HepG2 (cell line): ENCODE results near the gene PDE6C.
A peak's percentile ranks its signal among the peaks of the same experiment; 100 is the strongest.

Source experiments
- ATF2 ChIP-seq: sonication (generic); formaldehyde crosslinking; IDR thresholded peaks from 2 replicates; pipeline ENCODE4 v1.4.0; 2020; ENCODE audit warnings: missing genetic modification reagents
- CTCF ChIP-seq: sonication (generic); formaldehyde crosslinking; IDR thresholded peaks from 2 replicates; pipeline ENCODE4 v1.5.0; 2020; ENCODE audit warnings: mild to moderate bottlenecking, missing genetic modification reagents, moderate library complexity
- KDM1A ChIP-seq: IDR thresholded peaks from 2 replicates; pipeline ENCODE4 v1.6.1; 2016; ENCODE audit warnings: missing compliant biosample characterization
- LCORL ChIP-seq, 2 experiments: fragments of 450-650 bp in 1 of 2; sonication (generic) in 1 of 2; formaldehyde crosslinking in 1 of 2; IDR thresholded peaks; 2 replicates each; pipeline versions ENCODE4 v1.5.0 to v1.6.1; 2017 to 2020; ENCODE audit warnings: antibody characterized with exemption in 1 of 2, missing genetic modification reagents in 1 of 2
- POLR2A ChIP-seq, 2 experiments: IDR thresholded peaks; 2 replicates each; pipeline ENCODE4 v1.6.1; 2011; ENCODE audit warnings: low read depth in 2 of 2, low read length in 2 of 2, mild to moderate bottlenecking in 1 of 2, moderate library complexity in 1 of 2; ENCODE audit not compliant: insufficient read depth in 1 of 2
- PRPF4 ChIP-seq: fragments of 200-400 bp; formaldehyde crosslinking; IDR thresholded peaks from 2 replicates; pipeline ENCODE4 v1.6.1; 2016; ENCODE audit warnings: low read length, low read depth; ENCODE audit not compliant: poor library complexity, severe bottlenecking
- RFX5 ChIP-seq: IDR thresholded peaks from 2 replicates; pipeline ENCODE4 v1.6.1; 2011; ENCODE audit warnings: low read depth, low read length, improper control_type of control experiment
- ZBED4 ChIP-seq: sonication (generic); formaldehyde crosslinking; IDR thresholded peaks from 2 replicates; pipeline ENCODE4 v1.4.0; 2020; ENCODE audit warnings: missing genetic modification reagents, borderline replicate concordance
- ZNF589 ChIP-seq: sonication (generic); formaldehyde crosslinking; conservative IDR thresholded peaks from 2 replicates; pipeline ENCODE4 v1.8.0; 2022; ENCODE audit warnings: mild to moderate bottlenecking, moderate library complexity, missing genetic modification reagents
- ZNF639 ChIP-seq: conservative IDR thresholded peaks from 2 replicates; pipeline ENCODE4 v1.6.1; 2018; ENCODE audit warnings: missing genetic modification reagents
- ZNF782 ChIP-seq: sonication (generic); formaldehyde crosslinking; IDR thresholded peaks from 2 replicates; pipeline ENCODE4 v1.4.0; 2020; ENCODE audit warnings: missing genetic modification reagents, mild to moderate bottlenecking, borderline replicate concordance

GRCh38 chr10:93680412-93681047, 68.2 kb downstream of the PDE6C start:
- TF ChIP-seq POLR2A (IDR thresholded peaks at IDR 0.05; ENCODE audit: insufficient read depth in 1 of 2, low read depth in 2 of 2, low read length in 2 of 2) (no peak), ZNF639 (CRISPR knock-in tag) (no peak), ZBED4 (CRISPR knock-in tag) (no peak), ATF2 (CRISPR knock-in tag) (no peak), CTCF (CRISPR knock-in tag) (peak; percentile 71), ZNF589 (no peak), LCORL (IDR thresholded peaks at IDR 0.05) (no peak), LCORL (CRISPR knock-in tag; IDR thresholded peaks at IDR 0.05) (no peak), PRPF4 (no peak), RFX5 (no peak), ZNF782 (CRISPR knock-in tag) (no peak), KDM1A (CRISPR knock-in tag) (no peak)
